H1 (cell line): ENCODE measurements around the gene YEATS2. TPM values are rescaled to one million over a fixed set of nuclear protein-coding genes. Genes with fewer than 3 reads are reported as not detected.

Source experiments
- CTCF ChIA-PET: fragments of 300-600 bp; sonication (Branson Sonifier 250); formaldehyde crosslinking; loops from one replicate; lab custom pipeline; 2021; ENCODE audit not compliant: partially characterized antibody; lab: Charles Lee
- POLR2A ChIA-PET: fragments of 300-600 bp; sonication (Branson Sonifier 250); formaldehyde crosslinking; loops from one replicate; lab custom pipeline; 2021; ENCODE audit warnings: inconsistent platforms; ENCODE audit not compliant: partially characterized antibody; lab: Charles Lee
- DNase-seq, 2 experiments: peaks; one replicate each; pipeline versions ENCODE4 v3.0.0 to v3.0.0-alpha.2; 2010 to 2022; ENCODE audit warnings: low spot score in 2 of 2, low read depth in 1 of 2, mixed read lengths in 1 of 2
- FAIRE-seq: peaks from 2 replicates; lab custom pipeline; 2011; peaks lifted over from hg19 to GRCh38; lab: Jason Lieb, UNC
- H2AFZ ChIP-seq: 2 replicates; pipeline ENCODE4 v1.8.1; 2012; ENCODE audit warnings: low read length, inconsistent platforms
- H2AK5ac ChIP-seq: 2 replicates; pipeline ENCODE4 v1.6.1; 2013; ENCODE audit warnings: low read depth, low read length
- H2BK120ac ChIP-seq: replicated peaks from 2 replicates; pipeline ENCODE3; 2013; ENCODE audit warnings: low read depth, low read length, inconsistent platforms
- H2BK12ac ChIP-seq: 2 replicates; pipeline ENCODE4 v1.6.1; 2013; ENCODE audit warnings: low read depth, low read length
- H2BK15ac ChIP-seq: 2 replicates; pipeline ENCODE4 v1.6.1; 2013; ENCODE audit warnings: low read length
- H2BK20ac ChIP-seq: 2 replicates; pipeline ENCODE4 v1.6.1; 2013; ENCODE audit warnings: low read length
- H2BK5ac ChIP-seq: 2 replicates; pipeline ENCODE4 v1.6.1; 2013; ENCODE audit warnings: low read depth, low read length
- H3K14ac ChIP-seq: 2 replicates; pipeline ENCODE4 v1.6.1; 2013; ENCODE audit warnings: inconsistent platforms; ENCODE audit not compliant: insufficient read length
- H3K18ac ChIP-seq: 2 replicates; pipeline ENCODE4 v1.6.1; 2013; ENCODE audit warnings: low read length; ENCODE audit errors: extremely low read depth
- H3K23ac ChIP-seq: 2 replicates; pipeline ENCODE4 v1.6.1; 2013; ENCODE audit warnings: inconsistent platforms; ENCODE audit not compliant: insufficient read length
- H3K23me2 ChIP-seq: 2 replicates; pipeline ENCODE4 v1.6.1; 2013; ENCODE audit warnings: low read depth, low read length
- H3K27ac ChIP-seq: 2 replicates; pipeline ENCODE4 v1.6.1; 2011; ENCODE audit warnings: low read depth, low read length, inconsistent platforms
- H3K27me3 ChIP-seq, 4 experiments: replicated peaks in 1 of 4; 1 replicate in 1 of 4; 2 replicates in 3 of 4; pipeline versions ENCODE4 v1.6.1 to v1.8.1; 2011 to 2013; ENCODE audit warnings: low read length in 3 of 4, mild to moderate bottlenecking in 3 of 4, inconsistent platforms in 2 of 4, mixed read lengths in 2 of 4, moderate library complexity in 1 of 4; ENCODE audit not compliant: control insufficient read depth in 3 of 4, insufficient read depth in 3 of 4; ENCODE audit errors: extremely low read depth in 1 of 4
- H3K36me3 ChIP-seq, 4 experiments: 2 replicates each; pipeline versions ENCODE4 v1.6.1 to v1.8.1; 2011 to 2013; ENCODE audit warnings: mild to moderate bottlenecking in 4 of 4, low read length in 3 of 4, moderate library complexity in 2 of 4, control low read depth in 1 of 4, inconsistent platforms in 1 of 4; ENCODE audit not compliant: insufficient read depth in 4 of 4, control insufficient read depth in 2 of 4
- H3K4ac ChIP-seq: replicated peaks from 2 replicates; pipeline ENCODE3; 2013; ENCODE audit warnings: low read length, low read depth, mixed read lengths, inconsistent platforms; ENCODE audit not compliant: insufficient read length
- H3K4me1 ChIP-seq, 4 experiments: replicated peaks in 1 of 4; 1 replicate in 1 of 4; 2 replicates in 3 of 4; pipeline versions ENCODE4 v1.6.1 to v1.8.1; 2011 to 2013; ENCODE audit warnings: low read length in 3 of 4, inconsistent platforms in 2 of 4, mixed read lengths in 1 of 4; ENCODE audit not compliant: insufficient read depth in 4 of 4, control insufficient read depth in 3 of 4
- H3K4me2 ChIP-seq, 2 experiments: 2 replicates each; pipeline versions ENCODE4 v1.6.1 to v1.8.1; 2011 to 2013; ENCODE audit warnings: low read depth in 2 of 2, low read length in 2 of 2, control low read depth in 1 of 2, inconsistent platforms in 1 of 2, mild to moderate bottlenecking in 1 of 2; ENCODE audit not compliant: insufficient read depth in 1 of 2
- H3K4me3 ChIP-seq, 4 experiments: fragments of 200-600, 300-600 bp in 1 of 4; sonication (generic), shearing (Covaris generic), sonication (Bioruptor Twin) in 1 of 4; 2 replicates each; pipeline versions ENCODE4 v1.5.1 to v1.8.1; 2011 to 2016; ENCODE audit warnings: low read length in 4 of 4, low read depth in 3 of 4, control low read depth in 2 of 4, inconsistent platforms in 2 of 4, mild to moderate bottlenecking in 2 of 4, mixed read lengths in 1 of 4, moderate library complexity in 1 of 4; ENCODE audit not compliant: insufficient read depth in 2 of 4; ENCODE audit errors: extremely low read depth in 1 of 4
- H3K56ac ChIP-seq: replicated peaks from 2 replicates; pipeline ENCODE3; 2013; ENCODE audit warnings: low read depth, mild to moderate bottlenecking, mixed read lengths, low read length, inconsistent platforms; ENCODE audit not compliant: insufficient read length
- H3K79me1 ChIP-seq: 2 replicates; pipeline ENCODE4 v1.6.1; 2013; ENCODE audit warnings: low read depth, low read length, control low read depth
- H3K79me2 ChIP-seq, 2 experiments: 2 replicates each; pipeline versions ENCODE4 v1.6.1 to v1.8.1; 2012 to 2013; ENCODE audit warnings: low read length in 2 of 2, mild to moderate bottlenecking in 2 of 2, inconsistent platforms in 1 of 2; ENCODE audit not compliant: insufficient read depth in 2 of 2, control insufficient read depth in 1 of 2
- H3K9ac ChIP-seq, 4 experiments: replicated peaks in 1 of 4; 1 replicate in 1 of 4; 2 replicates in 3 of 4; pipeline versions ENCODE4 v1.6.1 to v1.8.1; 2011 to 2013; ENCODE audit warnings: low read depth in 3 of 4, low read length in 3 of 4, control low read depth in 2 of 4, mild to moderate bottlenecking in 2 of 4, moderate library complexity in 2 of 4, inconsistent platforms in 1 of 4; ENCODE audit errors: extremely low read depth in 1 of 4
- H3K9me3 ChIP-seq, 2 experiments: 2 replicates each; pipeline versions ENCODE4 v1.6.1 to v1.8.1; 2012 to 2013; ENCODE audit warnings: mild to moderate bottlenecking in 2 of 2, moderate library complexity in 2 of 2, control low read depth in 1 of 2, inconsistent platforms in 1 of 2, low read depth in 1 of 2, low read length in 1 of 2, mixed read lengths in 1 of 2; ENCODE audit not compliant: insufficient read depth in 2 of 2
- H4K20me1 ChIP-seq, 2 experiments: replicated peaks in 1 of 2; 2 replicates each; pipeline versions ENCODE3 to v1.8.1; 2011 to 2013; ENCODE audit warnings: inconsistent platforms in 2 of 2, low read length in 2 of 2, mild to moderate bottlenecking in 1 of 2; ENCODE audit not compliant: insufficient read depth in 2 of 2, control insufficient read depth in 1 of 2
- H4K5ac ChIP-seq: 2 replicates; pipeline ENCODE4 v1.6.1; 2013; ENCODE audit warnings: low read length, low read depth, mixed read lengths, inconsistent platforms; ENCODE audit not compliant: insufficient read length
- H4K8ac ChIP-seq: 2 replicates; pipeline ENCODE4 v1.8.0; 2013; ENCODE audit warnings: mild to moderate bottlenecking, moderate library complexity, low read length, inconsistent platforms; ENCODE audit not compliant: insufficient read depth; ENCODE audit errors: extremely low read depth
- H4K91ac ChIP-seq: replicated peaks from 2 replicates; pipeline ENCODE3; 2013; ENCODE audit warnings: low read length, mixed read lengths, inconsistent platforms; ENCODE audit not compliant: insufficient read length
- CEBPB ChIP-seq: IDR thresholded peaks from 2 replicates; pipeline ENCODE4 v1.6.1; 2012; ENCODE audit warnings: low read depth, low read length
- NANOG ChIP-seq: IDR thresholded peaks from 2 replicates; pipeline ENCODE4 v1.6.1; 2011; ENCODE audit warnings: low read length, low read depth, mild to moderate bottlenecking, inconsistent platforms; ENCODE audit not compliant: insufficient read depth, poor library complexity, severe bottlenecking
- SIRT6 ChIP-seq: IDR thresholded peaks from one replicate; pipeline ENCODE4 v1.7.1; 2012; ENCODE audit warnings: low read length, inconsistent platforms
- SRF ChIP-seq: IDR thresholded peaks from 2 replicates; pipeline ENCODE4 v1.6.1; 2011; ENCODE audit warnings: mild to moderate bottlenecking, low read depth, low read length, moderate library complexity
- TAF1 ChIP-seq: IDR thresholded peaks from 2 replicates; pipeline ENCODE4 v1.6.1; 2011; ENCODE audit warnings: mild to moderate bottlenecking, low read depth, low read length
- WGBS, 2 experiments: shearing (Covaris generic) in 1 of 2; methylation state at CpG; one replicate each; pipeline versions ENCODE4 v1.1.6 to v1.1.7; 2013 to 2015; ENCODE audit warnings: low lambda C conversion rate in 2 of 2, mixed read lengths in 2 of 2, inconsistent platforms in 1 of 2, low coverage in 1 of 2, missing lambda C conversion rate in 1 of 2; ENCODE audit not compliant: insufficient replicate concordance in 2 of 2, insufficient coverage in 1 of 2, insufficient read length in 1 of 2; ENCODE audit errors: extremely low coverage in 1 of 2, missing lambda C conversion rate in 1 of 2; 5-methylcytosine and 5-hydroxymethylcytosine counted together
- polyA plus RNA-seq, 7 experiments: library from polyadenylated mRNA; depleted of rRNA in 3 of 7; stranded (reverse) in 5 of 7; unstranded in 2 of 7; fragments of >200 nt in 5 of 7; fragments of 200-250 nt in 2 of 7; gene quantifications; 1 replicate in 5 of 7; 2 replicates in 1 of 7; 4 replicates in 1 of 7; pipeline versions ENCODE4 v1.2.1 to v1.2.3, GENCODE V29; 2011 to 2013; ENCODE audit warnings: missing spikeins in 2 of 7, mixed read lengths in 2 of 7
- total RNA-seq: library from RNA; stranded (reverse); fragmentation: NEBNext Ultra II Directional; extraction: Animal tissue kit (Norgen Biotek cat#: 25700); gene quantifications from 2 replicates; pipeline ENCODE4 v1.2.1, GENCODE V29; 2021
- TF ChIP-seq, protein P1 (sequence below): IDR thresholded peaks from 2 replicates; pipeline ENCODE4 v1.6.1; 2012; ENCODE audit warnings: inconsistent platforms

YEATS2 gene
- total and polyA plus RNA-seq, 2 of the 8 experiments (the other 6 are each of a cell fraction or from before 2014, with no cell fraction given): 35.3 to 53.7 TPM

DNA sequence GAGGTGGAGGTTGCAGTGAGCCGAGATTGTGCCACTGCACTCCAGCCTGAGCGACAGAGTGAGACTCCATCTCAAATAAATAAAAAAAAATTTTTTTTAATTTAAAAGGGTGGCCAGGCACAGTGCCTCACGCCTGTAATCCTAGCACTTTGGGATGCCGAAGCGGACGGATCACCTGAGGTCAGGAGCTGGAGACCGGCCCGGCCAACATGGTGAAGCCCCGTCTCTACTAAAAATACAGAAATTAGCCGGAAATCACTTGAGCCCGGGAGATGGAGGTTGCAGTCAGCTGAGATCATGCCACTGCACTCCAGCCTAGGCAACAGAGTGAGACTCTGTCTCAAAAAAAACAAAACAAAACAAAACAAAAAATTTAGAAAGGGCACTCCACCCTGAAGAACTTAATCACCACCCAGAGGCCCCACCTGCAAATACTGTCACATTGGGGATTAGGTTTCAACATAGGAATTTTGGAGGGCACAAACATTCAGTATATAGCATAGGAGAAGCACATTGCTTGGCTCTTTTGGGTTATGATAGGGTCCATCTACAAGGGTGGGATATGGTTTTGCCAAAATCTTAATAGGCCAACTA lies 7.1 kb upstream of the YEATS2 start:
- no peak overlapping the region for H3K14ac ChIP-seq
- no peak overlapping the region for H3K18ac ChIP-seq
- no peaks in the 10 kb centered on the region for H3K79me2 ChIP-seq
- WGBS, 2 experiments: 89% methylated on average over 11 of the region's 11 CpGs; no CpG with 5 or more reads in 1 of the 2 experiments
- no peaks in the 10 kb centered on the region for H3K4me1 ChIP-seq
- H3K27ac ChIP-seq: no peak overlapping the region
- H2AK5ac ChIP-seq: no peak overlapping the region
- no peak overlapping the region for H2BK5ac ChIP-seq
- H2BK15ac ChIP-seq: no peak overlapping the region
- no peak overlapping the region for H3K4me3 ChIP-seq
- H4K20me1 ChIP-seq: no peaks in the 10 kb centered on the region
- DNase-seq (no peak), FAIRE-seq (no peak)
- no peak overlapping the region for H3K56ac ChIP-seq
- H4K8ac ChIP-seq: no peak overlapping the region
- H3K36me3 ChIP-seq: no peaks in the 10 kb centered on the region
- no peak overlapping the region for H3K23ac ChIP-seq
- H3K4ac ChIP-seq: no peak overlapping the region
- H4K5ac ChIP-seq: no peak overlapping the region
- H3K23me2 ChIP-seq: no peaks in the 10 kb centered on the region
- POLR2A ChIA-PET: no interaction called here
- H3K9me3 ChIP-seq: no peaks in the 10 kb centered on the region
- TF ChIP-seq TAF1: no peak
- no peak for TF ChIP-seq SRF
- TF ChIP-seq, protein P1, sequence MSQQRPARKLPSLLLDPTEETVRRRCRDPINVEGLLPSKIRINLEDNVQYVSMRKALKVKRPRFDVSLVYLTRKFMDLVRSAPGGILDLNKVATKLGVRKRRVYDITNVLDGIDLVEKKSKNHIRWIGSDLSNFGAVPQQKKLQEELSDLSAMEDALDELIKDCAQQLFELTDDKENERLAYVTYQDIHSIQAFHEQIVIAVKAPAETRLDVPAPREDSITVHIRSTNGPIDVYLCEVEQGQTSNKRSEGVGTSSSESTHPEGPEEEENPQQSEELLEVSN: no peak
- TF ChIP-seq CEBPB: no peak
- TF ChIP-seq SIRT6: no peak
- no peak for TF ChIP-seq NANOG
- TF ChIP-seq, all 59 proteins: peak for 0
- no peak overlapping the region for H2BK120ac ChIP-seq
- no peaks in the 10 kb centered on the region for H3K79me1 ChIP-seq
- CTCF ChIA-PET: interaction anchor here (0.5 to 0.7 kb wide), 3 partner anchors 58 to 135 kb away, joined by 3 read pairs; partner anchors contain the start of gene MAP6D1
- no peak overlapping the region for H2BK20ac ChIP-seq
- no peak overlapping the region for H3K9ac ChIP-seq
- no peaks in the 10 kb centered on the region for H3K27me3 ChIP-seq
- H2AFZ ChIP-seq: no peak overlapping the region
- no peak overlapping the region for H2BK12ac ChIP-seq
- H4K91ac ChIP-seq: no peak overlapping the region
- H3K4me2 ChIP-seq: no peak overlapping the region
